DMS114 treated with DMSO at 0.1 percent for 48 hours (cell line): Measurements from ENCODE around the gene ZNF474.
"Not testable (repeated sequence)": the region's sequence is repeated elsewhere in the genome, so short reads cannot be mapped to it uniquely, and the experiment has no call there.

Experiments used
- DNase-seq: peaks from one replicate; lab custom pipeline; 2025; ENCODE audit not compliant: unreplicated experiment; lab: John Stamatoyannopoulos, UW

The ZNF474 gene

GRCh38 chr5:122129306-122129705, at the start of gene ZNF474:
Gene ZNF474, plus strand, starts transcription at chr5:122129546. Its CDS starts 22,445 bp downstream, at chr5:122151991.
- DNase-seq: no peak

- DNase-seq: no peak
Observed at GRCh38 chr5:122081541-122081940, 47.8 kb upstream of the ZNF474 start.

- DNase-seq: no peak
Observed at GRCh38 chr5:122083535-122083934, 45.8 kb upstream of the ZNF474 start.

GRCh38 chr5:122085041-122085440, 44.3 kb upstream of the ZNF474 start:
- no peak for DNase-seq

GRCh38 chr5:122089096-122090013, 40.0 kb upstream of the ZNF474 start:
- no peak for DNase-seq

- peak; percentile 3 for DNase-seq
Observed at GRCh38 chr5:122091936-122092600, 37.3 kb upstream of the ZNF474 start.

GRCh38 chr5:122093415-122094180, 35.7 kb upstream of the ZNF474 start:
- DNase-seq: no peak

- not testable (repeated sequence) for DNase-seq
Observed at GRCh38 chr5:122094251-122094650, 35.1 kb upstream of the ZNF474 start.

GRCh38 chr5:122095158-122095557, 34.2 kb upstream of the ZNF474 start:
- DNase-seq: no peak

- no peak for DNase-seq
Observed at GRCh38 chr5:122097391-122097790, 32.0 kb upstream of the ZNF474 start.

- no peak for DNase-seq
Observed at GRCh38 chr5:122099060-122099790, 30.1 kb upstream of the ZNF474 start.

GRCh38 chr5:122101636-122102285, 27.6 kb upstream of the ZNF474 start:
- DNase-seq: peak; percentile 64

- DNase-seq: no peak
Observed at GRCh38 chr5:122102825-122103224, 26.5 kb upstream of the ZNF474 start.

- no peak for DNase-seq
Observed at GRCh38 chr5:122105909-122106308, 23.4 kb upstream of the ZNF474 start.

GRCh38 chr5:122107016-122107415, 22.3 kb upstream of the ZNF474 start:
- DNase-seq: no peak

GRCh38 chr5:122110987-122111386, 18.4 kb upstream of the ZNF474 start:
- DNase-seq: no peak

GRCh38 chr5:122111460-122111859, 17.9 kb upstream of the ZNF474 start:
- no peak for DNase-seq

- DNase-seq: no peak
Observed at GRCh38 chr5:122112063-122112462, 17.3 kb upstream of the ZNF474 start.

- DNase-seq: no peak
Observed at GRCh38 chr5:122112733-122113558, 16.4 kb upstream of the ZNF474 start.
